Tibial nerve (tissue), 4 donors: Measurements from ENCODE around the gene SARNP.

Experiments
- CTCF ChIP-seq, 5 experiments: fragments of 200-600 bp in 3 of 5; fragments of 450-650 bp in 2 of 5; sonication (generic) in 3 of 5; IDR thresholded peaks; one replicate each; pipeline ENCODE4 v1.5.1; 2016 to 2019; ENCODE audit warnings: antibody characterized with exemption in 5 of 5, mild to moderate bottlenecking in 3 of 5, moderate library complexity in 2 of 5
- EP300 ChIP-seq, 2 donors: sonication (generic); formaldehyde crosslinking; IDR thresholded peaks; one replicate each; pipeline ENCODE4 v1.6.1; 2017; ENCODE audit warnings: antibody characterized with exemption in 2 of 2, mild to moderate bottlenecking in 1 of 2

- TF ChIP-seq EP300 (IDR thresholded peaks at IDR 0.05) (no peak), CTCF (IDR thresholded peaks at IDR 0.05) (no peak)
These were observed 71.2 kb downstream of the SARNP start for GRCh38 chr12:55746174-55746912.
